Esophagus muscularis mucosa (tissue), 4 donors: Measurements from ENCODE around the gene LSM11. TPM values are rescaled to one million over a fixed set of nuclear protein-coding genes. Genes with fewer than 3 reads are reported as not detected.

Source experiments
- DNase-seq: peaks from one replicate; pipeline ENCODE4 v3.0.0-alpha.2; 2017; ENCODE audit errors: extremely low spot score
- H3K27ac ChIP-seq, 4 donors: fragments of 200-600 bp; sonication (generic); replicated peaks in 1 of 4; 1 replicate in 3 of 4; 2 replicates in 1 of 4; pipeline ENCODE4 v1.5.1; 2016 to 2019; ENCODE audit warnings: mild to moderate bottlenecking in 1 of 4
- H3K27me3 ChIP-seq, 4 donors: fragments of 200-600 bp; sonication (generic); one replicate each; pipeline versions ENCODE4 v1.5.1 to v1.6.0; 2016 to 2019
- H3K36me3 ChIP-seq, 4 donors: fragments of 200-600 bp; sonication (generic); one replicate each; pipeline ENCODE4 v1.5.1; 2016 to 2019
- H3K4me1 ChIP-seq, 4 donors: fragments of 200-600 bp; sonication (generic); one replicate each; pipeline ENCODE4 v1.5.1; 2016 to 2019
- H3K4me3 ChIP-seq, 4 donors: fragments of 200-600 bp; sonication (generic); 1 replicate in 2 of 4; 2 replicates in 2 of 4; pipeline ENCODE4 v1.5.1; 2016 to 2019; ENCODE audit warnings: mild to moderate bottlenecking in 4 of 4, moderate library complexity in 1 of 4
- H3K9me3 ChIP-seq, 4 donors: fragments of 200-600 bp; sonication (generic); 1 replicate in 3 of 4; 2 replicates in 1 of 4; pipeline ENCODE4 v1.5.1; 2016 to 2019
- CTCF ChIP-seq, 3 experiments: fragments of 200-600 bp in 2 of 3; fragments of 450-650 bp in 1 of 3; sonication (generic) in 2 of 3; IDR thresholded peaks; one replicate each; pipeline ENCODE4 v1.5.1; 2017 to 2019; ENCODE audit warnings: antibody characterized with exemption in 3 of 3, mild to moderate bottlenecking in 2 of 3, moderate library complexity in 1 of 3
- EP300 ChIP-seq: sonication (generic); formaldehyde crosslinking; IDR thresholded peaks from one replicate; pipeline ENCODE4 v1.6.1; 2017; ENCODE audit warnings: antibody characterized with exemption
- POLR2A ChIP-seq: fragments of 450-650 bp; IDR thresholded peaks from one replicate; pipeline ENCODE4 v1.6.1; 2017; ENCODE audit warnings: antibody characterized with exemption, moderate library complexity, mild to moderate bottlenecking, low read depth
- POLR2AphosphoS5 ChIP-seq, 2 donors: sonication (generic); formaldehyde crosslinking; IDR thresholded peaks; one replicate each; pipeline ENCODE4 v1.6.1; 2017; ENCODE audit warnings: antibody characterized with exemption in 2 of 2
- WGBS: methylation state at CpG from one replicate; pipeline ENCODE4 v1.1.5; 2018; 5-methylcytosine and 5-hydroxymethylcytosine counted together
- intact Hi-C: fragments of 100-400 bp; cut with DNase I; formaldehyde crosslinking; loops from one replicate; pipeline ENCODE4 v1.15.1; 2023
- total RNA-seq, 4 donors: library from RNA; depleted of rRNA; stranded (reverse); fragments of >200 nt; gene quantifications; one replicate each; pipeline versions ENCODE4 v1.1.0 to v1.2.1, GENCODE V29; 2016

The LSM11 gene
- total RNA-seq, 4 donors from 2014 or later = 22.4 to 53.7 (median 33.7) TPM

- Histone ChIP-seq H3K27ac (no peak overlapping the region), H3K9me3 (no peaks in the 10 kb centered on the region), H3K4me1 (no peaks in the 10 kb centered on the region), H3K4me3 (no peak overlapping the region), H3K36me3 (no peaks in the 10 kb centered on the region), H3K27me3 (no peaks in the 10 kb centered on the region)
- no peak for DNase-seq
- 54% methylated on average over 2 of the region's 3 CpGs for WGBS
- TF ChIP-seq CTCF (IDR thresholded peaks at IDR 0.05) (no peak), POLR2A (no peak), POLR2AphosphoS5 (IDR thresholded peaks at IDR 0.05) (no peak), EP300 (no peak)
- intact Hi-C loops = no loop called here
These were observed 24.2 kb downstream of the LSM11 start for GRCh38 chr5:157767689-157768088.

GRCh38 chr5:157770665-157771064, 27.2 kb downstream of the LSM11 start:
- 88% methylated on average over 4 of the region's 4 CpGs for WGBS
- TF ChIP-seq POLR2AphosphoS5 (IDR thresholded peaks at IDR 0.05) (no peak), CTCF (IDR thresholded peaks at IDR 0.05) (no peak), POLR2A (no peak), EP300 (no peak)
- Histone ChIP-seq H3K4me3 (no peak overlapping the region), H3K36me3 (no peaks in the 10 kb centered on the region), H3K4me1 (no peaks in the 10 kb centered on the region), H3K27me3 (no peaks in the 10 kb centered on the region), H3K9me3 (no peaks in the 10 kb centered on the region), H3K27ac (no peak overlapping the region)
- intact Hi-C loops = no loop called here
- DNase-seq = peak; percentile 70

GRCh38 chr5:157772127-157772526, 28.6 kb downstream of the LSM11 start:
- TF ChIP-seq CTCF (IDR thresholded peaks at IDR 0.05) = no peak
- TF ChIP-seq POLR2A = no peak
- no peak for TF ChIP-seq POLR2AphosphoS5 (IDR thresholded peaks at IDR 0.05)
- no peak for TF ChIP-seq EP300
- DNase-seq = no peak
- Histone ChIP-seq H3K27ac (no peak overlapping the region), H3K4me1 (no peaks in the 10 kb centered on the region), H3K4me3 (no peak overlapping the region), H3K9me3 (no peaks in the 10 kb centered on the region), H3K36me3 (no peaks in the 10 kb centered on the region), H3K27me3 (no peaks in the 10 kb centered on the region)
- WGBS = 87% methylated on average over 10 of the region's 10 CpGs
- intact Hi-C loops = no loop called here

GRCh38 chr5:157778121-157778805, 34.8 kb downstream of the LSM11 start:
- intact Hi-C loops = no loop called here
- H3K27me3 ChIP-seq = no peaks in the 10 kb centered on the region

More at GRCh38 chr5:157778121-157778805, 34.8 kb downstream of the LSM11 start:
- peaks cover 0 to 7% (median 0%) of the 10 kb centered on the region in 4 donors for H3K36me3 ChIP-seq
- DNase-seq = no peak
- no peak for TF ChIP-seq CTCF (IDR thresholded peaks at IDR 0.05)
- TF ChIP-seq POLR2A = no peak
- no peak for TF ChIP-seq POLR2AphosphoS5 (IDR thresholded peaks at IDR 0.05)
- no peak for TF ChIP-seq EP300
- H3K27ac ChIP-seq = no peak overlapping the region
- H3K9me3 ChIP-seq = no peaks in the 10 kb centered on the region
- no peaks in the 10 kb centered on the region for H3K4me1 ChIP-seq
- WGBS = 78% methylated on average over 8 of the region's 8 CpGs
- H3K4me3 ChIP-seq = no peak overlapping the region
